Hematopoietic multipotent progenitor cell treated with erythropoietin and hydrocortisone succinate and interleukin-3 and kit ligand, for 8 days (in vitro differentiated cells): Measurements from ENCODE around the gene GABRB2.
"Not testable (repeated sequence)": the region's sequence is repeated elsewhere in the genome, so short reads cannot be mapped to it uniquely, and the experiment has no call there.

Source experiments
- DNase-seq: peaks from one replicate; pipeline ENCODE4 v3.0.0-alpha.2; 2015

Gene GABRB2

GRCh38 chr5:161295721-161296250 lies 250.7 kb downstream of the GABRB2 start:
- no peak for DNase-seq

GRCh38 chr5:161288071-161288470 lies 258.5 kb downstream of the GABRB2 start:
- no peak for DNase-seq

DNA sequence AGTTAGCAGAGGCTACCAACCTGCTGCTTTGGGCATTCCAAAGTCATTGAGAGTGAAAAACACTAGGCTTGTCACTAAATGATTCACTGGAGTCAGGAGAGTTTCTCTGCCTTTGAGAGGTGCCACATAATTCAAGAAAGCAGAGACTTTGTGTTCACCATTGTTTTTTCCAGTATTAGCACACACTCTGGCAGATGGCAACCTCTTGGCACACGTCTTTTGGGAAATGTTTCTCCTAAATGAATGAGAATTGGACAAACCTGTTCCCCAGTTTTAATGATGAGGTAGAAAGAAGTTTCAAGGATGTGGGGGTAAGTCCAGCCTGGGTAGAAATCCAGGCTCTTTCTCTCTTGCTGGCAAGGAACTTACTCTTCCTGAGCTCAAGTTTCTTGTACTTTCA lies 259.1 kb downstream of the GABRB2 start:
- DNase-seq = no peak

- no peak for DNase-seq
Measured at GRCh38 chr5:161286066-161286655, 260.4 kb downstream of the GABRB2 start.

DNA sequence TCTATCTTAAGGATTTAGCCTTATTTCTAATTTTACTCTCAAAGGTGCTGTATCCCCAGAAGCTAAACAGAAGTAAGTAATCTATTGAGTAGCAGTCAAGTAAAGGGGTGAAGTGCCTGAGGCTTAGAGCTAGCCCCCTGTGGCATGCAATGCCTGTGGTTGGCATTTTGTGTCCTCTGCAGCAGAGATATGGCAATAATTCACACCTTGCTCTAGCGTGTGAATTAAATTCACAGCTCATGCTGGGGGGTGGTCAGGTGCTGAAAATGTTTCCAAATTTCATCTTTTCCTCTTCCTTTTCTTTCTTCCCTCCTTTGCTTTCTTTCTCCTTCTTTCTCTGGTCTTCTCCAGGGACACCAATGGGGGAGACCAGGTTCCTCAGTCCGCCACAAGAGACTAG lies 262.1 kb downstream of the GABRB2 start:
- DNase-seq = no peak

DNA sequence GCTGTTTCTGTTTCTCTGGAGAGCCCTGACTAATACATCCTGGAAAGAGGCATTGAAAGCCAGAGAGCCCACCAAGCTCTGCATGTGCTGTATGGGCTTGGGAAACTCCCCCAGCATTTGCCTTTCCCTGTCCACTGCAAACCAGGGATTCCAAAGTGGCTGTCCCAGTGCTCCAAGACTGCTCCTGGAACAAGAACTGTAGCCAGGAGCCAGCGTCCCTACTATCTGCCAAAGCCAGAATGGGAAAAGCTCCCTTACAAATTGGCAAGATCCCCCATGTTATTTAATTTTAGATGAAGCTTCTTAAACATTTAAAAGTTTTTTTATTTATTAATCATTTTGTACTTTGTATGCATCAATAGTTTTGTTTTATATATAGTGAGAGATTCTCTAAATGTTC lies 263.2 kb downstream of the GABRB2 start:
- DNase-seq = no peak

- no peak for DNase-seq
Measured at GRCh38 chr5:161278739-161279660, 267.5 kb downstream of the GABRB2 start.

DNA sequence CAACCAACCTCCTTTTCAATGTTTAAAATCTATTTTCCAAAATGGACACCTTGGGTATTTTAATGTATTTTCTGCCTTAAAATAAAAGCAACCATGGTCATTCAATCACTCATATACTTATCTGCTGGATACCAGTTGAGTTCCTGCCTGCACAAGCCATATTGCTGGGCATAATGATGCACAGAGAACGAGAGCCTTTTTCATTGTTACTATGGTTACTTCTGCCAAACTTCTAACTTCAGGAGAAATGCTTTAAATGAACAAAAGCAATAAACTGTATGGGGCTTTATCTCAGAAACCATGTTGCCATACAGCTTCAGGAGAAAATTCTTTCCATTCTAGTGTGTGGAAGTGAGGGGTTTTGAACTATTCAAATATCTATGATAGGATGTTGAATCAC lies 269.5 kb downstream of the GABRB2 start:
- no peak for DNase-seq

DNA sequence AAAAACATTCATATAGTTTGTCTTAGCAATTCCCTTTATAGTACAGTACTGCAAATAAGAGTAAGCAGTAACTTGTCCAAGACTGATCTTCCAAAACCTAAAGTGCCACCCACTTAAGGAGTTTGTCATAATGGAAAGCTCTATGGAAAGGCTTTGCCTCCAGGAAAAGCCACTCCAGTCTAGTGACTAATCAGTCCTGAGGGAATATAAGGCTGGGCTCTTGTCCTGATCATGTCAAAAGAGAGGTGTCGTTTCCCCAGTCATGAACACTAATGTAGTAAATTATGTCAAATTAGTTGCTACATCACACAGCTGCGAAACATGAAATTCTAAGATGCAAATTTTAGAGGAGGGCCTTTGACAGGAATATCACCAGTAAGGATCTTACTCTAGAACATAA lies 271.6 kb downstream of the GABRB2 start:
- DNase-seq = no peak

GRCh38 chr5:161273410-161273809 lies 273.1 kb downstream of the GABRB2 start:
- DNase-seq = no peak

- no peak for DNase-seq
Measured at GRCh38 chr5:161271816-161272215, 274.7 kb downstream of the GABRB2 start.

GRCh38 chr5:161269125-161269524 lies 277.4 kb downstream of the GABRB2 start:
- DNase-seq = no peak

- DNase-seq = no peak
Measured at GRCh38 chr5:161266954-161267353, 279.6 kb downstream of the GABRB2 start.

- DNase-seq = no peak
Measured at GRCh38 chr5:161265006-161265405, 281.5 kb downstream of the GABRB2 start.

- DNase-seq = no peak
Measured at GRCh38 chr5:161263191-161263590, 283.3 kb downstream of the GABRB2 start.

DNA sequence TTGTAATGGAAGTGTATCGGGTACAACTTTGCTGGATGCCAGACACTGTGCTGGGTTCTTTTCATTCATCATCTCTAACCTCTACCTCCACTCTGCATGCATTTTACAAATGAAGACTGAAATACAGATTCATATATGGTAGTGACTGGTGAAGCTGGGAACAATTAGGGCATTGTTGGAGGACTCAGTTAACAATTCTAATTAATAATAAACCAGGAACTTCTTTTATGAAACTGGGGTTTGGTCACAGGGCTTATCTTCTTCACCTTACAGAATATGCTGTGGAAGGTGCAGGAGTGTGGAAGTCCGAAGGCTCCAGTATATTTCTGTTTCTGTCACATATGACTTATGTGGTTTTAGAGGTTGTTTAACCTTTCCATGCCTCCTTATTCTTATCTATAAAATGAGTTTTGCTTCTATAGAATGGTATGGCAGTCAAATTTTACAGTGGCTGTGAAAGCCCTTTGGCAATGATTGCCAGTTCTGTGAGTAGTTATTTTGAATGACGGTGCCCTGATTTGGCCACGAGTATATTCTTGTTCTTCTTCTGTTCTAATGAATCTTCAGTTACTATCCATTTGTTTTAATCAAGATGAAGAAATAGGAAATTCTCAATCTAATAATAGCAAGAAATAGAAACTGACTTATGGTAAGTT lies 284.7 kb downstream of the GABRB2 start:
- no peak for DNase-seq

DNA sequence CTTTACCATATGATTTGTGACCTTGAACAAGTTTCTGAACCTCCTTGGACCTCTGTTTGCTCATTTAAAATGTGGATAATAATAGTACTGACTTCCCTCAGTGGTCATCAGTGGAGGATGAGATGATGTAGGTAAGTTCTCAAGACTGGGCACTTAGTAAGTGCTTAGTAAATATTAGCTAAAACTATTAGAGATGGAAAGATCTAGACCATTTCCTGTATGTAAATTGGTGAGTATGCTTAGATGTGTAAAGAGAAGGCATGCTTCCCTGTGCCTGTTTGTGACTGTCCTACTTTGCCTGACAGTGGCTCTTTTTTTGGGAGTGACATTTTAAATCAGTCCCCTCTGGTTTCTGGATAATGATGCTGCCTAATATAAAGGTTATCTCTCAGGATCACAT lies 288.1 kb downstream of the GABRB2 start:
- no peak for DNase-seq

DNA sequence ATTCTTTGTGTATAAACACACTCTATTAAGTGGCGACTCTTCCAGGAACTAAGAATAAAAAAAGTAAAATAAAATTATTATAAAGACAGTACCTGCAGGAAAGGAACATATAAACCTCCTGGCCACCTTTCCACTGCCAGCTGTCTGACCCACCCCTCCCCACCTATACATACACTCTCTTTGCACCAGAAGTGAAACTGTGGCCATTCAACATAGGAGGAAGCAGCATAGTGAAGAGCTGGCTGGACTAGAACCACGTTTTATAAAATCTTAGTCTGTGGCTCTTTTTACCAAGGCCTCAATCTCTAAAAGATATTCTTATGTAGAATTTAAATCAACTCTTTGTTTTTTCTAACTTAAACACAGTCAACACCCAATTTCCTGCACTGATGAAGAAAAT lies 289.6 kb downstream of the GABRB2 start:
- DNase-seq = no peak

DNA sequence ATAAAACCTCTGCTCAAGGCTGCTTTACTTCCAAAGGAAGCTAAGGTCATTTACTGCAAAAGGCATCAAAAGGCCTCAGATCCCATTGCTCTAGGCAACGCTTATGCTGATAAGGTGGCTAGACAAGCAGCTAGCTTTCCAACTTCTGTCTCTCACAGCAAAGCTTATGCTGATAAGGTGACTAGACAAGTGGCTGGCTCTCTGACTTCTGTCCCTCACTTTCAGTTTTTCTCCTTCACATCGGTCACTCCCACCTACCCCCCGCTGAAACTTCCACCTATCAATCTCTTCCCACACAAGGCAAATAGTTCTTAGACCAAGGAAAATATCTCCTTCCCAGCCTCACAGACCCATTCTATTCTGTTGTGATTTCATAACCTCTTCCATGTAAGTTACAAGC lies 293.6 kb downstream of the GABRB2 start:
- not testable (repeated sequence) for DNase-seq

GRCh38 chr5:161246749-161247148 lies 299.8 kb downstream of the GABRB2 start:
- DNase-seq = no peak

GRCh38 chr5:161245846-161246245 lies 300.7 kb downstream of the GABRB2 start:
- not testable (repeated sequence) for DNase-seq
